ENCODE results near the gene FNDC11. TPM values are rescaled to one million over a fixed set of nuclear protein-coding genes. Genes with fewer than 3 reads are reported as not detected.

Gene FNDC11
- total RNA-seq, 1 experiment from 2014 or later, result 0.46 TPM

- DNase-seq (ENCODE audit: low read depth), result no peak
These were observed 28.8 kb upstream of the FNDC11 start for GRCh38 chr20:63525185-63525584.

GRCh38 chr20:63525971-63526370, 28.0 kb upstream of the FNDC11 start:
- DNase-seq (ENCODE audit: low read depth), result no peak

GRCh38 chr20:63527184-63527583, 26.8 kb upstream of the FNDC11 start:
- no peak for DNase-seq (ENCODE audit: low read depth)

- no peak for DNase-seq (ENCODE audit: low read depth)
These were observed 24.6 kb upstream of the FNDC11 start for GRCh38 chr20:63529180-63529860.

GRCh38 chr20:63529861-63530787, 23.8 kb upstream of the FNDC11 start:
- DNase-seq (ENCODE audit: low read depth), result no peak

- DNase-seq (ENCODE audit: low read depth), result no peak
These were observed 23.2 kb upstream of the FNDC11 start for GRCh38 chr20:63530788-63531160.

GRCh38 chr20:63531686-63532448, 22.1 kb upstream of the FNDC11 start:
- no peak for DNase-seq (ENCODE audit: low read depth)

GRCh38 chr20:63532449-63532971, 21.4 kb upstream of the FNDC11 start:
- DNase-seq (ENCODE audit: low read depth), result no peak

- DNase-seq (ENCODE audit: low read depth), result no peak
These were observed 20.6 kb upstream of the FNDC11 start for GRCh38 chr20:63533388-63533787.

GRCh38 chr20:63533871-63534393, 20.0 kb upstream of the FNDC11 start:
- no peak for DNase-seq (ENCODE audit: low read depth)

- no peak for DNase-seq (ENCODE audit: low read depth)
These were observed 19.5 kb upstream of the FNDC11 start for GRCh38 chr20:63534427-63534830.

GRCh38 chr20:63534831-63535651, 18.9 kb upstream of the FNDC11 start:
- no peak for DNase-seq (ENCODE audit: low read depth)

GRCh38 chr20:63536241-63536977, 17.6 kb upstream of the FNDC11 start:
- DNase-seq (ENCODE audit: low read depth), result peak; percentile 96

- DNase-seq (ENCODE audit: low read depth), result no peak
These were observed 16.9 kb upstream of the FNDC11 start, which contains the start of gene PTK6 for GRCh38 chr20:63536997-63537524. TSS of gene PTK6 (minus strand) at chr20:63537376. CDS start at chr20:63537314, 62 bp downstream.

- peak; percentile 98 for DNase-seq (ENCODE audit: low read depth)
These were observed 16.3 kb upstream of the FNDC11 start for GRCh38 chr20:63537525-63538203.

GRCh38 chr20:63538204-63539091, 15.5 kb upstream of the FNDC11 start:
- DNase-seq (ENCODE audit: low read depth), result no peak

- DNase-seq (ENCODE audit: low read depth), result no peak
These were observed 14.9 kb upstream of the FNDC11 start for GRCh38 chr20:63539092-63539430.

Measured in LHCN-M2 (cell line).